C4-2B (cell line): ENCODE results near the gene OR2J2.

ENCODE experiments used
- ZFX ChIP-seq: fragments of 450-650 bp; IDR thresholded peaks from 2 replicates; pipeline ENCODE4 v1.6.1; 2017
- TF ChIP-seq, protein P1 (sequence below): fragments of 450-650 bp; conservative IDR thresholded peaks from 2 replicates; pipeline ENCODE4 v1.5.1; 2017; ENCODE audit warnings: mild to moderate bottlenecking

DNA sequence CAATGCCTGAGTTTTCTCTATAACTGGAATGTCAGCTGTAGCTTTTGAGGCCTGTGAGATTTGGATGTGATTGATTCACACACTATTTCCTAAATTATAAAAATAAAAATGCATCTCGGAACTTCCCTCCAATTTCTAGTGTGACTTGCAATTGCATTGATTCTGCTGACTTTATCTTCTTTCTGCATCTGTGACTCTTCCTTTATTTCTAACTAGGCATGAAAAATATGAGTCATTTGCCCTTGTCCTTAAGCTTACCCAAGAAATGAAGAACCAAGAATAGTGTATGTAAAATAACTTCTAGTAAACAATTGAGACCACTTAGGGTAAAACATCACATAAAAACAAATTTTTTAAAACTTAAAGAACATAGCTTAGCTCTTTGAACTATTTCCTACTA is 12.9 kb downstream of the OR2J2 start:
- TF ChIP-seq, protein P1, sequence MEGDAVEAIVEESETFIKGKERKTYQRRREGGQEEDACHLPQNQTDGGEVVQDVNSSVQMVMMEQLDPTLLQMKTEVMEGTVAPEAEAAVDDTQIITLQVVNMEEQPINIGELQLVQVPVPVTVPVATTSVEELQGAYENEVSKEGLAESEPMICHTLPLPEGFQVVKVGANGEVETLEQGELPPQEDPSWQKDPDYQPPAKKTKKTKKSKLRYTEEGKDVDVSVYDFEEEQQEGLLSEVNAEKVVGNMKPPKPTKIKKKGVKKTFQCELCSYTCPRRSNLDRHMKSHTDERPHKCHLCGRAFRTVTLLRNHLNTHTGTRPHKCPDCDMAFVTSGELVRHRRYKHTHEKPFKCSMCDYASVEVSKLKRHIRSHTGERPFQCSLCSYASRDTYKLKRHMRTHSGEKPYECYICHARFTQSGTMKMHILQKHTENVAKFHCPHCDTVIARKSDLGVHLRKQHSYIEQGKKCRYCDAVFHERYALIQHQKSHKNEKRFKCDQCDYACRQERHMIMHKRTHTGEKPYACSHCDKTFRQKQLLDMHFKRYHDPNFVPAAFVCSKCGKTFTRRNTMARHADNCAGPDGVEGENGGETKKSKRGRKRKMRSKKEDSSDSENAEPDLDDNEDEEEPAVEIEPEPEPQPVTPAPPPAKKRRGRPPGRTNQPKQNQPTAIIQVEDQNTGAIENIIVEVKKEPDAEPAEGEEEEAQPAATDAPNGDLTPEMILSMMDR = no peak
- TF ChIP-seq ZFX = no peak
